Neuronal stem cell (in vitro differentiated cells): Measurements from ENCODE around the gene ZC3HAV1.
"Not testable (repeated sequence)": the region's sequence is repeated elsewhere in the genome, so short reads cannot be mapped to it uniquely, and the experiment has no call there.

Experiments used
- DNase-seq: peaks from one replicate; pipeline ENCODE4 v3.0.0-alpha.2; 2013; ENCODE audit warnings: low spot score
- H2AFZ ChIP-seq: one replicate; pipeline ENCODE4 v1.6.1; 2013; ENCODE audit warnings: mild to moderate bottlenecking, low read length, inconsistent platforms
- H2AK5ac ChIP-seq: 2 replicates; pipeline ENCODE4 v1.6.1; 2013; ENCODE audit warnings: low read depth, mild to moderate bottlenecking, inconsistent platforms, low read length, moderate library complexity, mixed read lengths
- H2BK120ac ChIP-seq: 2 replicates; pipeline ENCODE4 v1.6.1; 2013; ENCODE audit warnings: low read depth, mild to moderate bottlenecking, inconsistent platforms, low read length, moderate library complexity, mixed read lengths
- H2BK12ac ChIP-seq: one replicate; pipeline ENCODE4 v1.6.1; 2013; ENCODE audit warnings: low read length, inconsistent platforms
- H2BK15ac ChIP-seq: 2 replicates; pipeline ENCODE4 v1.6.1; 2013; ENCODE audit warnings: mild to moderate bottlenecking, low read length, inconsistent platforms, mixed read lengths
- H2BK5ac ChIP-seq: one replicate; pipeline ENCODE4 v1.6.1; 2013; ENCODE audit warnings: inconsistent platforms, mild to moderate bottlenecking, low read length, moderate library complexity
- H3K14ac ChIP-seq: one replicate; pipeline ENCODE4 v1.6.1; 2013; ENCODE audit warnings: low read length, inconsistent platforms
- H3K18ac ChIP-seq: 2 replicates; pipeline ENCODE4 v1.6.1; 2013; ENCODE audit warnings: low read length, inconsistent platforms
- H3K23ac ChIP-seq: 2 replicates; pipeline ENCODE4 v1.6.1; 2013; ENCODE audit warnings: low read depth, mild to moderate bottlenecking, mixed read lengths, low read length, inconsistent platforms; ENCODE audit not compliant: poor library complexity
- H3K27ac ChIP-seq: replicated peaks from 3 replicates; pipeline ENCODE4 v1.5.1; 2013; ENCODE audit warnings: low read length, inconsistent platforms
- H3K27me3 ChIP-seq, 3 experiments: 2 replicates each; pipeline ENCODE4 v1.6.1; 2013; ENCODE audit warnings: low read length in 3 of 3, mild to moderate bottlenecking in 2 of 3, inconsistent platforms in 1 of 3, low read depth in 1 of 3, mixed read lengths in 1 of 3, moderate library complexity in 1 of 3; ENCODE audit not compliant: control insufficient read depth in 3 of 3, insufficient read depth in 3 of 3
- H3K36me3 ChIP-seq, 2 donors: replicated peaks in 1 of 2; 2 replicates each; pipeline ENCODE4 v1.6.1; 2013; ENCODE audit warnings: low read length in 2 of 2; ENCODE audit not compliant: control insufficient read depth in 2 of 2, insufficient read depth in 2 of 2
- H3K4ac ChIP-seq: 2 replicates; pipeline ENCODE4 v1.6.1; 2013; ENCODE audit warnings: inconsistent platforms, mild to moderate bottlenecking, low read length, moderate library complexity
- H3K4me1 ChIP-seq, 2 donors: 1 replicate in 1 of 2; 2 replicates in 1 of 2; pipeline ENCODE4 v1.6.1; 2013; ENCODE audit warnings: low read length in 2 of 2, low read depth in 1 of 2; ENCODE audit not compliant: control insufficient read depth in 2 of 2, insufficient read depth in 1 of 2
- H3K4me2 ChIP-seq: one replicate; pipeline ENCODE4 v1.6.1; 2013; ENCODE audit warnings: mild to moderate bottlenecking, low read length, inconsistent platforms; ENCODE audit not compliant: insufficient read depth, poor library complexity, severe bottlenecking
- H3K4me3 ChIP-seq, 2 donors: 2 replicates each; pipeline ENCODE4 v1.5.1; 2013; ENCODE audit warnings: low read length in 2 of 2, mild to moderate bottlenecking in 2 of 2, inconsistent platforms in 1 of 2, moderate library complexity in 1 of 2
- H3K79me1 ChIP-seq: one replicate; pipeline ENCODE4 v1.6.1; 2013; ENCODE audit warnings: low read depth, mild to moderate bottlenecking, inconsistent platforms, low read length, moderate library complexity
- H3K9ac ChIP-seq: one replicate; pipeline ENCODE4 v1.6.1; 2013; ENCODE audit warnings: mild to moderate bottlenecking, low read depth, low read length, inconsistent platforms; ENCODE audit not compliant: poor library complexity
- H3K9me3 ChIP-seq, 2 donors: replicated peaks in 1 of 2; 2 replicates each; pipeline versions ENCODE3 to v1.6.1; 2013; ENCODE audit warnings: low read length in 2 of 2, mild to moderate bottlenecking in 2 of 2, inconsistent platforms in 1 of 2, low read depth in 1 of 2, mixed read lengths in 1 of 2, moderate library complexity in 1 of 2; ENCODE audit not compliant: control insufficient read depth in 2 of 2, insufficient read depth in 1 of 2
- H4K8ac ChIP-seq: one replicate; pipeline ENCODE4 v1.6.1; 2013; ENCODE audit warnings: low read depth, mild to moderate bottlenecking, inconsistent platforms, low read length, moderate library complexity
- H4K91ac ChIP-seq: one replicate; pipeline ENCODE4 v1.6.1; 2013; ENCODE audit warnings: low read length, low read depth, mild to moderate bottlenecking, inconsistent platforms; ENCODE audit not compliant: poor library complexity
- WGBS, 2 donors: extraction: QIAGEN DNeasy Blood & Tissue Kit; methylation state at CpG; one replicate each; pipeline ENCODE4 v1.1.7; 2013; ENCODE audit warnings: missing lambda C conversion rate in 2 of 2, mixed read lengths in 1 of 2; ENCODE audit not compliant: insufficient read length in 2 of 2, insufficient replicate concordance in 1 of 2; ENCODE audit errors: extremely low coverage in 2 of 2; 5-methylcytosine and 5-hydroxymethylcytosine counted together

ZC3HAV1 gene

GRCh38 chr7:139078399-139078798 is 31.1 kb downstream of the ZC3HAV1 start:
- Histone ChIP-seq H3K36me3 (peaks cover 2 to 83% of the 10 kb centered on the region in 2 donors), H3K18ac (no peak overlapping the region), H2AK5ac (no peak overlapping the region), H3K9ac (no peak overlapping the region), H2AFZ (no peak overlapping the region), H3K4me3 (no peak overlapping the region), H3K27me3 (no peaks in the 10 kb centered on the region), H3K4me1 (no peaks in the 10 kb centered on the region), H3K23ac (no peak overlapping the region), H2BK15ac (no peak overlapping the region), H2BK120ac (no peak overlapping the region), H3K9me3 (no peaks in the 10 kb centered on the region), H2BK12ac (no peak overlapping the region), H3K4me2 (no peak overlapping the region), H4K91ac (no peak overlapping the region), H3K79me1 (peaks cover 2% of the 10 kb centered on the region), H3K27ac (no peak overlapping the region), H3K4ac (no peak overlapping the region), H2BK5ac (no peak overlapping the region), H3K14ac (no peak overlapping the region), H4K8ac (no peak overlapping the region)
- no CpG with 5 or more reads among the region's 1 CpG for WGBS, 2 donors
- no peak for DNase-seq

- H4K8ac ChIP-seq, H3K14ac ChIP-seq, H3K4me2 ChIP-seq, H4K91ac ChIP-seq, H3K4me3 ChIP-seq, H3K79me1 ChIP-seq, H2AFZ ChIP-seq, H3K27ac ChIP-seq, H2BK5ac ChIP-seq, H3K23ac ChIP-seq, H3K4me1 ChIP-seq, H3K27me3 ChIP-seq, H3K9me3 ChIP-seq, H3K18ac ChIP-seq, H2BK15ac ChIP-seq, H2BK120ac ChIP-seq, DNase-seq, H2AK5ac ChIP-seq, H2BK12ac ChIP-seq, H3K9ac ChIP-seq, H3K4ac ChIP-seq: not testable (repeated sequence)
- no CpG with 5 or more reads among the region's 5 CpGs for WGBS, 2 donors
- H3K36me3 ChIP-seq: peaks cover 2 to 82% of the 10 kb centered on the region in 2 donors
Observed at GRCh38 chr7:139077706-139078105, 31.8 kb downstream of the ZC3HAV1 start.

GRCh38 chr7:139075871-139076686 is 33.4 kb downstream of the ZC3HAV1 start:
- H3K14ac ChIP-seq: no peak overlapping the region
- H3K9ac ChIP-seq: no peak overlapping the region
- no peaks in the 10 kb centered on the region for H3K27me3 ChIP-seq
- no peak overlapping the region for H3K23ac ChIP-seq
- H4K91ac ChIP-seq: no peak overlapping the region
- no peak overlapping the region for H2BK12ac ChIP-seq
- H3K36me3 ChIP-seq: peaks cover 2 to 81% of the 10 kb centered on the region in 2 donors
- DNase-seq: no peak
- H4K8ac ChIP-seq: no peak overlapping the region
- H2AFZ ChIP-seq: no peak overlapping the region
- H3K79me1 ChIP-seq: peaks cover 2% of the 10 kb centered on the region
- H2AK5ac ChIP-seq: no peak overlapping the region
- H3K4me2 ChIP-seq: no peak overlapping the region
- no peak overlapping the region for H3K27ac ChIP-seq
- no peak overlapping the region for H2BK5ac ChIP-seq
- H2BK15ac ChIP-seq: no peak overlapping the region
- whole genome bisulfite sequencing, 2 donors: no CpG with 5 or more reads among the region's 11 CpGs
- no peaks in the 10 kb centered on the region for H3K9me3 ChIP-seq
- no peak overlapping the region for H3K4ac ChIP-seq
- no peaks in the 10 kb centered on the region for H3K4me1 ChIP-seq
- H3K4me3 ChIP-seq: no peak overlapping the region
- no peak overlapping the region for H2BK120ac ChIP-seq
- H3K18ac ChIP-seq: no peak overlapping the region

- no peak overlapping the region for H4K8ac ChIP-seq
- no peak overlapping the region for H3K18ac ChIP-seq
- DNase-seq: peak; percentile 70
- no peak overlapping the region for H4K91ac ChIP-seq
- WGBS, 2 donors: no CpG with 5 or more reads among the region's 9 CpGs
- no peak overlapping the region for H3K4ac ChIP-seq
- H2BK15ac ChIP-seq: no peak overlapping the region
- no peaks in the 10 kb centered on the region for H3K4me1 ChIP-seq
- H3K27me3 ChIP-seq: no peaks in the 10 kb centered on the region
- H3K9me3 ChIP-seq: no peaks in the 10 kb centered on the region
- H3K4me3 ChIP-seq: no peak overlapping the region
- no peak overlapping the region for H2BK120ac ChIP-seq
- H2AK5ac ChIP-seq: no peak overlapping the region
- H2BK12ac ChIP-seq: no peak overlapping the region
- H3K23ac ChIP-seq: no peak overlapping the region
- H3K27ac ChIP-seq: no peak overlapping the region
- no peak overlapping the region for H3K4me2 ChIP-seq
- H3K79me1 ChIP-seq: peaks cover 2% of the 10 kb centered on the region
- no peak overlapping the region for H2BK5ac ChIP-seq
- peak overlapping the region; percentile 53 for H2AFZ ChIP-seq
- no peak overlapping the region for H3K9ac ChIP-seq
- peaks cover 0 to 77% of the 10 kb centered on the region in 2 donors for H3K36me3 ChIP-seq
- no peak overlapping the region for H3K14ac ChIP-seq
Observed at GRCh38 chr7:139075031-139075652, 34.4 kb downstream of the ZC3HAV1 start.
